PC-9 (cell line): ENCODE results near the gene MRPL43. TPM values are rescaled to one million over a fixed set of nuclear protein-coding genes. Genes with fewer than 3 reads are reported as not detected.

Experiments used
- BruUV-seq: library from RNA; stranded (reverse); fragments of 400-500 nt; replicated peaks from 2 replicates; lab custom pipeline; 2021; lab: Mats Ljungman, UMichigan
- CTCF ChIA-PET: fragments of 300-600 bp; sonication (Branson Sonifier 250); formaldehyde crosslinking; loops from one replicate; lab custom pipeline; 2022; ENCODE audit warnings: antibody characterized with exemption; lab: Charles Lee
- POLR2A ChIA-PET: fragments of 300-600 bp; sonication (Branson Sonifier 250); formaldehyde crosslinking; loops from one replicate; lab custom pipeline; 2022; ENCODE audit warnings: antibody characterized with exemption; ENCODE audit not compliant: unreplicated experiment; lab: Charles Lee
- DNase-seq, 2 experiments: peaks; one replicate each; pipeline versions ENCODE4 v3.0.0 to v3.0.0-alpha.2; 2015 to 2022; ENCODE audit warnings: mixed read lengths in 1 of 2
- H2AFZ ChIP-seq: fragments of 200-600 bp; sonication (generic); 2 replicates; pipeline ENCODE4 v1.8.1; 2017; ENCODE audit warnings: antibody characterized with exemption
- H3F3A ChIP-seq: fragments of 200-600 bp; sonication (generic); 2 replicates; pipeline ENCODE4 v1.8.1; 2017; ENCODE audit warnings: antibody characterized with exemption, mild to moderate bottlenecking, low read depth; ENCODE audit not compliant: insufficient read depth
- H3K27ac ChIP-seq: fragments of 200-600 bp; sonication (generic); 2 replicates; pipeline ENCODE4 v1.6.1; 2016; ENCODE audit warnings: mixed run types
- H3K27me3 ChIP-seq: fragments of 200-600 bp; sonication (generic); 2 replicates; pipeline ENCODE4 v1.6.1; 2016; ENCODE audit warnings: low read depth, mixed run types; ENCODE audit not compliant: insufficient read depth
- H3K36me3 ChIP-seq: fragments of 200-600 bp; sonication (generic); 2 replicates; pipeline ENCODE4 v1.6.1; 2016; ENCODE audit warnings: low read depth, mixed run types
- H3K4me1 ChIP-seq: fragments of 200-600 bp; sonication (generic); replicated peaks from 2 replicates; pipeline ENCODE4 v1.6.1; 2016; ENCODE audit warnings: mixed run types; ENCODE audit not compliant: insufficient read depth
- H3K4me2 ChIP-seq: fragments of 200-600 bp; sonication (generic); 2 replicates; pipeline ENCODE4 v1.6.1; 2017; ENCODE audit warnings: mixed run types
- H3K4me3 ChIP-seq: fragments of 200-600 bp; sonication (generic); 2 replicates; pipeline ENCODE4 v1.6.1; 2016; ENCODE audit warnings: mixed run types
- H3K79me2 ChIP-seq: fragments of 200-600 bp; sonication (generic); 2 replicates; pipeline ENCODE4 v1.6.1; 2017; ENCODE audit warnings: low read depth, mixed run types
- H3K9me2 ChIP-seq: fragments of 200-600 bp; sonication (generic); 2 replicates; pipeline ENCODE4 v1.8.1; 2017; ENCODE audit warnings: mild to moderate bottlenecking; ENCODE audit not compliant: insufficient read depth
- H3K9me3 ChIP-seq: fragments of 200-600 bp; sonication (generic); 2 replicates; pipeline ENCODE4 v1.8.1; 2016; ENCODE audit warnings: low read depth; ENCODE audit not compliant: insufficient read depth
- H4K20me1 ChIP-seq: fragments of 200-600 bp; sonication (generic); 2 replicates; pipeline ENCODE4 v1.8.1; 2017; ENCODE audit not compliant: insufficient read depth
- EZH2 ChIP-seq: fragments of 200-600 bp; sonication (generic); IDR thresholded peaks from 2 replicates; pipeline ENCODE4 v1.8.0; 2017; ENCODE audit warnings: antibody characterized with exemption, low read depth
- intact Hi-C: fragments of 100-400 bp; cut with micrococcal nuclease; formaldehyde crosslinking; loops from one replicate; pipeline ENCODE4 v1.10.0; 2022; ENCODE audit not compliant: unreplicated experiment
- total RNA-seq: library from RNA; stranded (reverse); gene quantifications from 2 replicates; pipeline ENCODE4 v1.2.3, GENCODE V29; 2021
- TF ChIP-seq, protein P1 (sequence below): fragments of 200-600 bp; sonication (generic); conservative IDR thresholded peaks from 2 replicates; pipeline ENCODE4 v1.6.1; 2017; ENCODE audit warnings: mixed run types, antibody characterized with exemption, mild to moderate bottlenecking, moderate library complexity

Gene MRPL43
- total RNA-seq, 1 experiment from 2014 or later: 45.7 TPM

DNA sequence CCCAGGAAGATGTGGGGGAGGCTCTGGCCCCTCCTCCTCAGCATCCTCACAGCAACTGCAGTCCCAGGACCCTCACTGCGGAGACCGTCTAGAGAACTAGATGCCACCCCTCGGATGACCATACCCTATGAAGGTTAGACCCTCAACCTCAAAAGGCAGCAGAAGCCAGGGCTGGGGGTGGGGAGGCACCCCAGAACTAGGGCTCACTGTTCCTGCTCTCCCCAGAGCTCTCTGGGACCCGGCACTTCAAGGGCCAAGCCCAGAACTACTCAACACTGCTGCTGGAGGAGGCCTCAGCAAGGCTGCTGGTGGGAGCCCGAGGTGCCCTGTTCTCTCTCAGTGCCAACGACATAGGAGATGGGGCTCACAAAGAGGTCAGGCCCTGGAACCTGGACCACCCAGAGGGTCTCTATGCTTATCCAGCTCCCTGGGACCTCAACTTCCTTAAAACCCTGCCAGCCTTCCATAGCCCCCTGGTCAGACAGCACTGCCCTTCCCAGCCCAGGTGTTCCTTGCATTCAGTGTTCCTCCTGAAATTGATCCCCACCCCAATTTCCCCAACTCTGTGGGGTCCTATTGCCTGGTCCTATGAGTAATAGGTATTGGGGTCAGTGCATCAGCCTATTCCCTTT lies 14.3 kb downstream of the MRPL43 start:
- CTCF ChIA-PET: no interaction called here

DNA sequence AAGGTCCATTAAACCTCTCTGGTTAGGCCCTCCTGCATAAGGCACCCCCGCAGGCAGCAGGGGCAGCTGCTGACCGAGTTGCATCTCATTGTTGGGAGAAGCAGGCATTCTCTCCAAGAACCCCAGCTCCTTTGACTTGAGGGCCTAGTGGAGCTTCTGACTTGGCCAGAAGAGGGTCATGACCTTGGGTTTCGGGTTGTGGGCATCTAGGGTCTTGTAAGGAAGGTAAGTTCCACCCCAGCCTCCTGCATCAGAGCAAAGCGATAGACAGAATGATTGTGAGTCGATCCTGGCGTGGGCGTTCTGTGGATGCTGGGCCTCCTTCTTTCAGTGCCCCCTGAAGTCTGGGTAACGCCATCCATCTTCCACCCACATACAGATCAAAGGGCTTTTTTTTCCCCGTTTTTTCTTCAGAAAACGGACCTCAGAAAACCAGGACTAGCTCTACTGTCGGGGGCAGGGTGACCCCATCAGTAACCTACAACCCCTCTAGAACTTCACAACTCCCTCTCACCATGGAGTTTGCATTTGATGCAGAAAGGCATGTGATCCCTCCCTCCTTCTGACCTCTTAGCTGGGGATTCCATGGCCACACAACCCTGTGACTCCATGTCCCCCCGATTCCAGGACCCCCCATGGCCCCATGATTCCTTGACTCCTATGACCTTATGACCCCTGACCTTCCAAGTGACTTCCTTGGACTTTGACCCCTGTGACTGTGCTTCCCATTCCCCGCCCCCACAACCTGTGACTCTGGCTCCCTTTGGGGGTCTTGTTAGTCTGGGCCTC lies 15.0 kb downstream of the MRPL43 start:
- TF ChIP-seq, protein P1, sequence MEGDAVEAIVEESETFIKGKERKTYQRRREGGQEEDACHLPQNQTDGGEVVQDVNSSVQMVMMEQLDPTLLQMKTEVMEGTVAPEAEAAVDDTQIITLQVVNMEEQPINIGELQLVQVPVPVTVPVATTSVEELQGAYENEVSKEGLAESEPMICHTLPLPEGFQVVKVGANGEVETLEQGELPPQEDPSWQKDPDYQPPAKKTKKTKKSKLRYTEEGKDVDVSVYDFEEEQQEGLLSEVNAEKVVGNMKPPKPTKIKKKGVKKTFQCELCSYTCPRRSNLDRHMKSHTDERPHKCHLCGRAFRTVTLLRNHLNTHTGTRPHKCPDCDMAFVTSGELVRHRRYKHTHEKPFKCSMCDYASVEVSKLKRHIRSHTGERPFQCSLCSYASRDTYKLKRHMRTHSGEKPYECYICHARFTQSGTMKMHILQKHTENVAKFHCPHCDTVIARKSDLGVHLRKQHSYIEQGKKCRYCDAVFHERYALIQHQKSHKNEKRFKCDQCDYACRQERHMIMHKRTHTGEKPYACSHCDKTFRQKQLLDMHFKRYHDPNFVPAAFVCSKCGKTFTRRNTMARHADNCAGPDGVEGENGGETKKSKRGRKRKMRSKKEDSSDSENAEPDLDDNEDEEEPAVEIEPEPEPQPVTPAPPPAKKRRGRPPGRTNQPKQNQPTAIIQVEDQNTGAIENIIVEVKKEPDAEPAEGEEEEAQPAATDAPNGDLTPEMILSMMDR: no peak
- no peaks in the 10 kb centered on the region for H3F3A ChIP-seq
- POLR2A ChIA-PET: interaction anchor here (0.7 kb wide), 1 partner anchor 14 kb away, joined by 3 read pairs; no protein-coding TSS in a partner anchor
- no TSS peak for BruUV-seq
- H2AFZ ChIP-seq: no peak overlapping the region
- no peak overlapping the region for H3K4me3 ChIP-seq
- no peaks in the 10 kb centered on the region for H3K36me3 ChIP-seq
- H3K9me3 ChIP-seq: no peaks in the 10 kb centered on the region
- peaks cover 9% of the 10 kb centered on the region for H3K4me1 ChIP-seq
- no peaks in the 10 kb centered on the region for H3K79me2 ChIP-seq
- H3K27me3 ChIP-seq: no peaks in the 10 kb centered on the region
- intact Hi-C loops: no loop called here
- H3K9me2 ChIP-seq: no peaks in the 10 kb centered on the region
- H4K20me1 ChIP-seq: no peaks in the 10 kb centered on the region
- H3K27ac ChIP-seq: no peak overlapping the region
- H3K4me2 ChIP-seq: no peak overlapping the region
- no peak for DNase-seq
- CTCF ChIA-PET: no interaction called here

More for the DNA sequence above, 14.3 kb downstream of the MRPL43 start:
- no peaks in the 10 kb centered on the region for H3F3A ChIP-seq
- no peaks in the 10 kb centered on the region for H3K9me3 ChIP-seq
- no peaks in the 10 kb centered on the region for H3K36me3 ChIP-seq
- no peaks in the 10 kb centered on the region for H4K20me1 ChIP-seq
- no peak overlapping the region for H3K4me2 ChIP-seq
- TF ChIP-seq EZH2: no peak
- TF ChIP-seq, protein P1: no peak
- no peak overlapping the region for H2AFZ ChIP-seq
- no peak for DNase-seq
- intact Hi-C loops: no loop called here
- H3K4me3 ChIP-seq: no peak overlapping the region
- H3K27me3 ChIP-seq: no peaks in the 10 kb centered on the region
- H3K9me2 ChIP-seq: no peaks in the 10 kb centered on the region
- peaks cover 9% of the 10 kb centered on the region for H3K4me1 ChIP-seq
- no peak overlapping the region for H3K27ac ChIP-seq
- no TSS peak for BruUV-seq
- POLR2A ChIA-PET: no interaction called here
- no peaks in the 10 kb centered on the region for H3K79me2 ChIP-seq

- Histone ChIP-seq H3K79me2 (no peaks in the 10 kb centered on the region), H3K36me3 (no peaks in the 10 kb centered on the region), H3K4me1 (no peaks in the 10 kb centered on the region), H4K20me1 (no peaks in the 10 kb centered on the region), H3K4me3 (no peak overlapping the region), H3K9me3 (no peaks in the 10 kb centered on the region), H3K27ac (no peak overlapping the region), H3K9me2 (no peaks in the 10 kb centered on the region), H3F3A (no peaks in the 10 kb centered on the region), H3K4me2 (no peak overlapping the region), H3K27me3 (no peaks in the 10 kb centered on the region), H2AFZ (no peak overlapping the region)
- no peak for DNase-seq
- POLR2A ChIA-PET: no interaction called here
- TF ChIP-seq, protein P1: no peak
- TF ChIP-seq EZH2: no peak
- CTCF ChIA-PET: no interaction called here
- BruUV-seq: no TSS peak
- intact Hi-C loops: no loop called here
These were observed 16.1 kb downstream of the MRPL43 start for GRCh38 chr10:100970914-100971811.
